GM19452 (cell line): ENCODE measurements around the gene DOCK6.

Experiments
- ATAC-seq: cut with Tn5 transposase; IDR thresholded peaks from one replicate; pipeline ENCODE4 v1.9.1; 2021; ENCODE audit not compliant: unreplicated experiment

DOCK6 gene, protein sequence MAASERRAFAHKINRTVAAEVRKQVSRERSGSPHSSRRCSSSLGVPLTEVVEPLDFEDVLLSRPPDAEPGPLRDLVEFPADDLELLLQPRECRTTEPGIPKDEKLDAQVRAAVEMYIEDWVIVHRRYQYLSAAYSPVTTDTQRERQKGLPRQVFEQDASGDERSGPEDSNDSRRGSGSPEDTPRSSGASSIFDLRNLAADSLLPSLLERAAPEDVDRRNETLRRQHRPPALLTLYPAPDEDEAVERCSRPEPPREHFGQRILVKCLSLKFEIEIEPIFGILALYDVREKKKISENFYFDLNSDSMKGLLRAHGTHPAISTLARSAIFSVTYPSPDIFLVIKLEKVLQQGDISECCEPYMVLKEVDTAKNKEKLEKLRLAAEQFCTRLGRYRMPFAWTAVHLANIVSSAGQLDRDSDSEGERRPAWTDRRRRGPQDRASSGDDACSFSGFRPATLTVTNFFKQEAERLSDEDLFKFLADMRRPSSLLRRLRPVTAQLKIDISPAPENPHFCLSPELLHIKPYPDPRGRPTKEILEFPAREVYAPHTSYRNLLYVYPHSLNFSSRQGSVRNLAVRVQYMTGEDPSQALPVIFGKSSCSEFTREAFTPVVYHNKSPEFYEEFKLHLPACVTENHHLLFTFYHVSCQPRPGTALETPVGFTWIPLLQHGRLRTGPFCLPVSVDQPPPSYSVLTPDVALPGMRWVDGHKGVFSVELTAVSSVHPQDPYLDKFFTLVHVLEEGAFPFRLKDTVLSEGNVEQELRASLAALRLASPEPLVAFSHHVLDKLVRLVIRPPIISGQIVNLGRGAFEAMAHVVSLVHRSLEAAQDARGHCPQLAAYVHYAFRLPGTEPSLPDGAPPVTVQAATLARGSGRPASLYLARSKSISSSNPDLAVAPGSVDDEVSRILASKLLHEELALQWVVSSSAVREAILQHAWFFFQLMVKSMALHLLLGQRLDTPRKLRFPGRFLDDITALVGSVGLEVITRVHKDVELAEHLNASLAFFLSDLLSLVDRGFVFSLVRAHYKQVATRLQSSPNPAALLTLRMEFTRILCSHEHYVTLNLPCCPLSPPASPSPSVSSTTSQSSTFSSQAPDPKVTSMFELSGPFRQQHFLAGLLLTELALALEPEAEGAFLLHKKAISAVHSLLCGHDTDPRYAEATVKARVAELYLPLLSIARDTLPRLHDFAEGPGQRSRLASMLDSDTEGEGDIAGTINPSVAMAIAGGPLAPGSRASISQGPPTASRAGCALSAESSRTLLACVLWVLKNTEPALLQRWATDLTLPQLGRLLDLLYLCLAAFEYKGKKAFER (N-terminal part only)

GRCh38 chr19:11261971-11262839 lies at the start of gene DOCK6:
TSS of gene DOCK6 (minus strand) at chr19:11262524. CDS start at chr19:11262440, 84 bp downstream.
- no peak for ATAC-seq

DNA sequence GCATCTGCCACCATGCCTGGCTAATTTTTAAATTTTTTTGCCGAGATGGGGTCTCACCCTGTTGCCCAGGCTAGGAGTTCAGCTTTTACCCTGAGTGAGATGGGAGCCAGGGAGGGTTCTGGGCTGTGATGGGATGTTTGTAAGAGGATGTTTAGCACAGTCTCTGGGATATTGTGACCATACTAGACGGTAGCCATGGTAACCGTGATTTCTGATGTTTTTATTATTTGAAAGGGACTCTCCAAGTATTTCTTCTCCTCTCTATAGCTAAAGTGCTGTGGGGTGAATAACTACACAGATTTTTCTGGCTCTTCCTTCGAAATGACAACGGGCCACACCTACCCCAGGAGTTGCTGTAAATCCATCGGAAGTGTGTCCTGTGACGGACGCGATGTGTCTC lies 44.0 kb upstream of the DOCK6 start:
- ATAC-seq = no peak

DNA sequence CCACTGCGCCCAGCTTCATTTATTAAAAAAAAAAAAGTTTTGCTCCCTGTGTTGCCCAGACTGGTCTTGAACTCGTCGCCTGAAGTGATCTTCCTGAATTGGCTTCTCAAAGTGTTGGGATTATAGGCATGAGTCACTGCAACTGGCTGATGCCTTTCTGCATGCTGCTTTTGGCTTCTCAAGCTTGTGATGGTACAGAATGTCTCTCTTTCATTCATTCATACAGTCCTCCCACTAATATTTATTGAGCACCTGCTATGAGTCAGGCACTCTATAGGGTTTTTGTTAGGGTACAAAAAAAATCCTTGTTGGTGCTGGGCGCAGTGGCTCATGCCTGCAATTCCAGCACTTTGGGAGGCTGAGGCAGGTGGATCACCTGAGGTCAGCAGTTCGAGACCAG lies 42.6 kb upstream of the DOCK6 start:
- ATAC-seq = no peak

GRCh38 chr19:11300811-11301120 lies 38.4 kb upstream of the DOCK6 start:
- ATAC-seq = no peak

DNA sequence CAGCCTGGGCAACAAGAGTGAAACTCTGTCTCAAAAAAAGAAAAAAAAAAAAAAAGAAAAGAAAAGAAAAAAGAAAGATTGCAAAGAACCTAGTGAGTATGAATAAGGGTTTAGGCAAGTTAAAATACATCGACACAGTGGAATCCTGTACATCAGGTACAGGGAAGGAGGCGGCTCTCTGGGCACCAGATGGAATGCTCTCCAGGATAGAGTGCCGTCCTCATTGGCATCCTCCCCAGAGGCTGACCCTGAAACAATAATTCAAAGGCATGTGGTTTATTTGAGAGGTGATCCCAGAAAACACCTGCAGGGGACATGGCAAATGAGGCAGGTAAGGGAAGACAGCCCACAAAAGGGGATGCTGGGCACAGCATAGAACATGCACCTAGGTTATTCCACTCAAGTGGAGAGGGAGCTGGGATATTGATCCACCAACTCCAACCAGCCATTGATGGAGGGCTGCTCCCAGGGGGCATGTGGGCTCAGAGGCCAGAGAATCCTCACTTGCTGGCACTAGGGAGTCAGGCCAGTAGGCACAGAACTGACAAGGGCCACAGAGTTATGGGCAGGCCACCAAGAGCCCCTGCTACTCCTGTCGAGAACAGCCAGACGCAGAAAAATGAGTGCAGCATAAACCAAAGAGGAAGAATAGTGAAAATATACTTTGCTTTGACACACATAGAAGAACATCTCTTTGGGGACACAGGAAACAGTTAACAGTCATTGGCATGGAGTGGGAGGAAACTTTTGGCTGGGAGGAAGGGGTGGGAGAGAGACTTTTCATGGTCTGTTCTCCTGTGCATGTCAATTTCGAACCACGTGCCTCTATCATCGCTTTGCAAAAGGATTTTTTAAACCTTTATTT lies 37.9 kb upstream of the DOCK6 start:
- ATAC-seq = no peak

DNA sequence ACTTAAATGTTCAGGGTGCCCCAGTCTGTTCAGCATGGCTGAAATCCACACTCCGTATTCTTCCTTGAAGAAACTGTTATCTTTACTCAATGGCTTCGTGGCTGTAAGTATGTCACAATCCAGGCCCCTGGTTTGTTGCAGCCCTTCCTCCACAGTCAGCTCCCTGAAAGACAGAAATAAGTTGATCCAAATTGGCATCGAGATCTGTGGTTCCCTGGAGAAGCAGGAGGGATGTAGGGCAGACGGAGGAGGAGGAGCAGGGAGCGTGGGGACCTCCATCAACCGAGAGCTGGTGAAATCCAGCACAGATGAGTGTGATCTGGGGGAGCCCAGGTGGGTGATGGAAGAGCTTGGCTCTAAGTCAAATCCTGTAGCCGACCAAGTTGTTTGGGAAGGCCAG lies 33.9 kb upstream of the DOCK6 start:
- no peak for ATAC-seq

DNA sequence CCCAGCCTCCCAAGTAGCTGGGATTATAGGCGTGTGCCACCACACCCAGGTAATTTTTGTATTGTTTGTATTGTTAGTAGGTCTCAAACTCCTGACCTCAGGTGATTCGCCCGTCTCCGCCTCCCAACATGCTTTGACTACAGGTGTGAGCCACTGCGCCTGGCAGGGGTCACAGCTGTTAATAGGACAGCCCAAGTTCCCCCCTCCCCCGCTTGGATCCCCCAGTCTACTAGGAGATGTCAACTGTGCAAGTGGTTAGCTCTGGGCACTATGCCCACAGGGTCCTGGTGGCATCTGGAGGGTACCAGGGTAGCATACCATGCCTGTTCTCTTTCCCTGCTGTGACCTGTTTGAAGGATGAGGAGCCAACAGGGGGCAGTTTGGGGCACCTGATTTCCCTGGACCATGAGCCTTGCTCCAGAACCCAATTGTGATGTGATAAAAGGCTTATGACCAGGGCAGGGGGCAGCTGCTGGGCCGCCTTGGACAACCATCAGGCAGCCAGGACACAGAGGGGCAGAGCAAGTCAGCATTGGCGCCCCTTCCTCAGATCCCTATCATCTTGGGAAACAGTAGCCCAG lies 33.4 kb upstream of the DOCK6 start, which contains the start of gene TSPAN16:
TSPAN16 (plus strand) TSS at position 496 of the 581 bp plus-strand sequence. CDS start 138 bp downstream, outside the sequence.
- no peak for ATAC-seq

GRCh38 chr19:11295180-11295579 lies 32.9 kb upstream of the DOCK6 start:
- no peak for ATAC-seq

DNA sequence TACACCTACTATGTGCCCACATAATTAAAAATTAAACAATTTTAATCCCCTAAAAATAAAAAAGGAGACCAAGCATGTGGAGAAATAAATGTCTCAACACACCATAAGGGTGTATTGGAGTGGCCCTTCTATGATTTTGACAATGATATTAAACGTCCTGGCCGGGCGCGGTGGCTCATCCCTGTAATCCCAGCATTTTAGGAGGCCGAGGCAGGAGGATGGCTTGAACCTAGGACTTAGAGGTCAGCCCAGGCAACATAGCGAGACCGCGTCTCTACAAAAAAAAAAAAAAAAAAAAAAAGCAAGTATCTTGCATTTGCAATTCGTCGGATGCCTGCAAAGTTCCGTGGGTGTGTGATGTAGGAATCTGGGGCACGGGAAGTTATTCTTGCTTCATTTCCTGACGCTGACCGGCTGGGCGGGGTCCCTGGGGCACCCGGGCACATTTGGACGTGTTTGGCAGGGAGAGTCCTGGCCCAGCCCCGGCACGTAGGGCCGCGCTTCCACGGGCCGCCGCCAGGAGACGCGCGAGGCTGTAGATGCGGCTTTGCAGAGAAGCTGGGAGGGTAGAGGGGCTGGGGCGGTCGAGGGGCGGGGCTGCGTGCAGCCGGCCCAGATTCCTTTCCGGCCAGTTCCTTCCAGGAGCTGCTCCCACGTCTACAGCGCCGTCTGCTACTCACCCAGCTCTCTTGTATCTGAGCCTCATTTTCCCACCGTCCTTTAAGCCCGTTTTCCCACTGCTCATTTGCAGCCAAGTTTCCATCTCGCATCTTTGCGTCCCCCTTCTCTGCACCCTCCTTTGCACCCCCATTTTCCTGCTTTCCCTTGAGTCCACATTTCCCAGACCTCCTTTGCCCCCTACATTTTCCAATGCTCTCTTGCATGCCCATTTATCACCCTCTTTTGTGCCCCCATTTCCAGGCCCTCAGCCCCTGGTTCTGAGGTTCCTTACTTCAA lies 31.4 kb upstream of the DOCK6 start:
- no peak for ATAC-seq

DNA sequence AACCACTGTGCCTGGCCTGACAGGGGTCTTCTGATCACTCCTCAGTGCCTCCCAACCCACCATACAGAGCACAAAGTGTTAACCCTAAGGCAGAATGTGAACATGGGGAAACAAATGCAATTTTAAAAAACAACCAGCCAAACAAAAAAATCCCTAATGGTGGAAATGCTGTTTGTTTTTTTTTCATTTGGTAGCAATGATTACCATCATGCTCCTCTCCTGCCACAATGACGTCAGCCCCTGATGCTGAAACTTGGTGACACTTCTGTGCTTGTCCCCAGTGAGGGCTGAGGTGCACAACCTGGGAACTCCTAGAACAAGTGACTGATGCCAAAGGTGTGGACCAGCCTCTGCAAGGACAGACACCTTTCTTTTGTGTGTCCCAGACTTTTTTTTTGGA lies 29.7 kb upstream of the DOCK6 start:
- ATAC-seq = no peak

GRCh38 chr19:11291415-11291814 lies 29.1 kb upstream of the DOCK6 start:
- ATAC-seq = no peak

- ATAC-seq = no peak
Measured at GRCh38 chr19:11290256-11290655, 27.9 kb upstream of the DOCK6 start.

DNA sequence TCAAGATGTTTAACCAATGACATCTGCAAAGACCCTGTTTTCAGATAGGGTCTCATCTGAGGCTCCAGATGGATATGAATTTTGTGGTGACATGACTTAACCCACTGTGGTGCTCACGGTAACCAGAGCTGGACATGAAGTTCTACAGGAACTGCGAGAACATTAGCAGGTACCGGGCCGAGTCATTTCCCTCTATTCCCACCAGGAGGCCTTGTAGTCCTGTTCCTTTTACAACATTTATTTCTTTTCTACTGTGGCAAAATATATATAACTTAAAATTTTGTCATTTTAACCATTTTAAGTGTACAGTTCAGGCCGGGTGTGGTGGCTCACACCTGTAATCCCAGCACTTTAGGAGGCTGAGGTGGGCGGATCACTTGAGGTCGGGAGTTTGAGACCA lies 26.0 kb upstream of the DOCK6 start:
- ATAC-seq = no peak

GRCh38 chr19:11286312-11286974 lies 24.1 kb upstream of the DOCK6 start:
- ATAC-seq = no peak

- ATAC-seq = no peak
Measured at GRCh38 chr19:11284515-11284914, 22.2 kb upstream of the DOCK6 start.

- ATAC-seq = no peak
Measured at GRCh38 chr19:11281356-11282049, 19.2 kb upstream of the DOCK6 start.
